Body of pancreas (tissue), 4 donors: Measurements from ENCODE around the gene GNMT.

Source experiments
- POLR2A ChIP-seq, 3 donors: fragments of 450-650 bp; IDR thresholded peaks; one replicate each; pipeline ENCODE4 v1.6.1; 2016; ENCODE audit warnings: antibody characterized with exemption in 3 of 3, mild to moderate bottlenecking in 2 of 3
- TF ChIP-seq, protein P1 (sequence below), 7 experiments: fragments of 450-650 bp in 4 of 7; fragments of 200-600 bp in 3 of 7; sonication (generic) in 3 of 7; IDR thresholded peaks; one replicate each; pipeline ENCODE4 v1.5.1; 2016 to 2019; ENCODE audit warnings: antibody characterized with exemption in 7 of 7

DNA sequence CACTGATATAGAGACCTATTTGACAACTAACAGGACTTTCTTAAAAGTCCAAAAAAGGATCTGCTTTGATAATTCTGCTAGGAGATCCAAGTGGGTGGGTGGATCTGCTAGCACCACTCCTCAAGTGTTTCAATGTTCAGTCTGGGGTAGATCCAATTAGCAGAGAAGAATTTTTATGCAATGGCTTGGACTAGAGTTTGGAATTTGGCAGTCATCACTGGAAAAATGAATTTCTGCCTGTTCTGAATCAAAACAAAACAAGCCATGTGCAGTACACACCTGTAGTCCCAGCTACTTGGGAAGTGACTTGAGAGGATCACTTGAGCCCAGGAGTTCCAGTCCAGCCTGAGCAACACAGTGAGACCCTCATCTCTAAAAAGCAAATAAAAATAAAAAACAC, 12.6 kb upstream of the GNMT start:
- no peak for TF ChIP-seq POLR2A (IDR thresholded peaks at IDR 0.05)
- TF ChIP-seq, protein P1, sequence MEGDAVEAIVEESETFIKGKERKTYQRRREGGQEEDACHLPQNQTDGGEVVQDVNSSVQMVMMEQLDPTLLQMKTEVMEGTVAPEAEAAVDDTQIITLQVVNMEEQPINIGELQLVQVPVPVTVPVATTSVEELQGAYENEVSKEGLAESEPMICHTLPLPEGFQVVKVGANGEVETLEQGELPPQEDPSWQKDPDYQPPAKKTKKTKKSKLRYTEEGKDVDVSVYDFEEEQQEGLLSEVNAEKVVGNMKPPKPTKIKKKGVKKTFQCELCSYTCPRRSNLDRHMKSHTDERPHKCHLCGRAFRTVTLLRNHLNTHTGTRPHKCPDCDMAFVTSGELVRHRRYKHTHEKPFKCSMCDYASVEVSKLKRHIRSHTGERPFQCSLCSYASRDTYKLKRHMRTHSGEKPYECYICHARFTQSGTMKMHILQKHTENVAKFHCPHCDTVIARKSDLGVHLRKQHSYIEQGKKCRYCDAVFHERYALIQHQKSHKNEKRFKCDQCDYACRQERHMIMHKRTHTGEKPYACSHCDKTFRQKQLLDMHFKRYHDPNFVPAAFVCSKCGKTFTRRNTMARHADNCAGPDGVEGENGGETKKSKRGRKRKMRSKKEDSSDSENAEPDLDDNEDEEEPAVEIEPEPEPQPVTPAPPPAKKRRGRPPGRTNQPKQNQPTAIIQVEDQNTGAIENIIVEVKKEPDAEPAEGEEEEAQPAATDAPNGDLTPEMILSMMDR (IDR thresholded peaks at IDR 0.05) = no peak
